Measurements from ENCODE around the gene AGPS.

GRCh38 chr2:177553176-177553884 lies 160.8 kb downstream of the AGPS start:
- no peak for TF ChIP-seq MAX (IDR thresholded peaks at IDR 0.05; ENCODE audit: low read depth)
- peak; percentile 2 for TF ChIP-seq MXI1 (IDR thresholded peaks at IDR 0.05; ENCODE audit: low read depth, low read length)
- no peak for TF ChIP-seq MEF2A (IDR thresholded peaks at IDR 0.05; ENCODE audit: borderline replicate concordance, low read depth)
- no peak for TF ChIP-seq CTCF (IDR thresholded peaks at IDR 0.05)
- no peak for TF ChIP-seq FOXM1 (IDR thresholded peaks at IDR 0.05; ENCODE audit: low read depth)
- no peak for TF ChIP-seq SMC3 (IDR thresholded peaks at IDR 0.05; ENCODE audit: low read depth, low read length)
- no peak for TF ChIP-seq EZH2phosphoT487 (IDR thresholded peaks at IDR 0.05; ENCODE audit: borderline replicate concordance, low read depth)
- no peak for TF ChIP-seq USF2 (IDR thresholded peaks at IDR 0.05; ENCODE audit: borderline replicate concordance, low read depth, low read length)
- TF ChIP-seq CHD2 (IDR thresholded peaks at IDR 0.05; ENCODE audit: low read length, partially characterized antibody), result peak; percentile 3

All from SK-N-SH (cell line).